Fibroblast of the aortic adventitia (primary cell): ENCODE measurements around the gene TXNRD3. TPM values are rescaled to one million over a fixed set of nuclear protein-coding genes. Genes with fewer than 3 reads are reported as not detected.

ENCODE experiments used
- DNase-seq: peaks from one replicate; pipeline ENCODE4 v3.0.0-alpha.2; 2010; ENCODE audit warnings: low read depth
- H3K4me3 ChIP-seq: 2 replicates; pipeline ENCODE4 v1.5.1; 2011; ENCODE audit warnings: low read depth, mild to moderate bottlenecking, control low read depth, low read length, moderate library complexity
- total RNA-seq: library from RNA; depleted of rRNA; stranded (reverse); fragments of >200 nt; gene quantifications from 2 replicates; pipeline ENCODE4 v1.2.3, GENCODE V29; 2012; ENCODE audit warnings: low replicate concordance
- TF ChIP-seq, protein P1 (sequence below): IDR thresholded peaks from 2 replicates; pipeline ENCODE4 v1.5.1; 2011; ENCODE audit warnings: mild to moderate bottlenecking, low read length, control low read depth, inconsistent platforms; ENCODE audit not compliant: insufficient read depth

The TXNRD3 gene
- total RNA-seq, 1 donor = 13.2 TPM

DNA sequence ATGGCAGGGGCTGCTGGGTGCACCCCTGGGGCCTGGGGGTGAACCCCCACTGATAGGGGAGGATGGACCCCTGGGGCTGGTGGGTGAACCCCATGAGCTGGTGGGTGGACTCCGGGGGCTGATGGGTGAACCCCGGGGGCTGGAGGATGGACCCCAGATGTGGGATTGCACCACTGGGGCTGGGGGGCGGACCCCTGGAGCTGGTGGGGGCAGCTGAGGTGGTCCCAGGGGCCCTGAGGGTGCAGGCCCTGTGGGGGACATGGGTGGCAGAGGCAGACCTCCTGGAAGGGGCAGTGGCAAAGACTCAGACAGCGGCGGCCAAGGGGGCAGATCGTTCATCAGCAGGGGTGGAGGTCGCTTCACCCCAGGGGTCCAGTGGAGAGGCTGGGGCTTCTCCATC lies 17.4 kb upstream of the TXNRD3 start:
- H3K4me3 ChIP-seq = no peak overlapping the region
- TF ChIP-seq, protein P1, sequence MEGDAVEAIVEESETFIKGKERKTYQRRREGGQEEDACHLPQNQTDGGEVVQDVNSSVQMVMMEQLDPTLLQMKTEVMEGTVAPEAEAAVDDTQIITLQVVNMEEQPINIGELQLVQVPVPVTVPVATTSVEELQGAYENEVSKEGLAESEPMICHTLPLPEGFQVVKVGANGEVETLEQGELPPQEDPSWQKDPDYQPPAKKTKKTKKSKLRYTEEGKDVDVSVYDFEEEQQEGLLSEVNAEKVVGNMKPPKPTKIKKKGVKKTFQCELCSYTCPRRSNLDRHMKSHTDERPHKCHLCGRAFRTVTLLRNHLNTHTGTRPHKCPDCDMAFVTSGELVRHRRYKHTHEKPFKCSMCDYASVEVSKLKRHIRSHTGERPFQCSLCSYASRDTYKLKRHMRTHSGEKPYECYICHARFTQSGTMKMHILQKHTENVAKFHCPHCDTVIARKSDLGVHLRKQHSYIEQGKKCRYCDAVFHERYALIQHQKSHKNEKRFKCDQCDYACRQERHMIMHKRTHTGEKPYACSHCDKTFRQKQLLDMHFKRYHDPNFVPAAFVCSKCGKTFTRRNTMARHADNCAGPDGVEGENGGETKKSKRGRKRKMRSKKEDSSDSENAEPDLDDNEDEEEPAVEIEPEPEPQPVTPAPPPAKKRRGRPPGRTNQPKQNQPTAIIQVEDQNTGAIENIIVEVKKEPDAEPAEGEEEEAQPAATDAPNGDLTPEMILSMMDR = no peak
- no peak for DNase-seq

DNA sequence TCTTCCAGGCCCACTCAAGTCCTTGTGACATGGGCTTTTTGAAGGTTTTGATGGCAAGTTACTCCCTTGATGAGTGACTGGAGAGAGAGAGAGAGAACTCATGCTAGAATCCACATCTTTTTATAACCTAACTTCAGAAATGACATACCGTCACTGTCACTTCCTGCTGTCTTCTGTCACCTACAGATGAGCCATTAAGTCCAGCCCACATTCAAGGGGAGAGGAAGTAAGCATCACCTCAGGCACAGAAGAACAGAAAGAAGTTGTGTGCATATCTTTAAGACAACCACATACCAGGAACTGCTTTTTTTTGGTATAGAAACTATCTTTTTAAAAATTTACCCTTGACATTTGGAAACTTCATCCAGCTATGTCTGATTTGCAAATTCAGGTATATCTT lies 16.6 kb upstream of the TXNRD3 start:
- TF ChIP-seq, protein P1 = no peak
- no peak for DNase-seq
- H3K4me3 ChIP-seq = no peak overlapping the region

DNA sequence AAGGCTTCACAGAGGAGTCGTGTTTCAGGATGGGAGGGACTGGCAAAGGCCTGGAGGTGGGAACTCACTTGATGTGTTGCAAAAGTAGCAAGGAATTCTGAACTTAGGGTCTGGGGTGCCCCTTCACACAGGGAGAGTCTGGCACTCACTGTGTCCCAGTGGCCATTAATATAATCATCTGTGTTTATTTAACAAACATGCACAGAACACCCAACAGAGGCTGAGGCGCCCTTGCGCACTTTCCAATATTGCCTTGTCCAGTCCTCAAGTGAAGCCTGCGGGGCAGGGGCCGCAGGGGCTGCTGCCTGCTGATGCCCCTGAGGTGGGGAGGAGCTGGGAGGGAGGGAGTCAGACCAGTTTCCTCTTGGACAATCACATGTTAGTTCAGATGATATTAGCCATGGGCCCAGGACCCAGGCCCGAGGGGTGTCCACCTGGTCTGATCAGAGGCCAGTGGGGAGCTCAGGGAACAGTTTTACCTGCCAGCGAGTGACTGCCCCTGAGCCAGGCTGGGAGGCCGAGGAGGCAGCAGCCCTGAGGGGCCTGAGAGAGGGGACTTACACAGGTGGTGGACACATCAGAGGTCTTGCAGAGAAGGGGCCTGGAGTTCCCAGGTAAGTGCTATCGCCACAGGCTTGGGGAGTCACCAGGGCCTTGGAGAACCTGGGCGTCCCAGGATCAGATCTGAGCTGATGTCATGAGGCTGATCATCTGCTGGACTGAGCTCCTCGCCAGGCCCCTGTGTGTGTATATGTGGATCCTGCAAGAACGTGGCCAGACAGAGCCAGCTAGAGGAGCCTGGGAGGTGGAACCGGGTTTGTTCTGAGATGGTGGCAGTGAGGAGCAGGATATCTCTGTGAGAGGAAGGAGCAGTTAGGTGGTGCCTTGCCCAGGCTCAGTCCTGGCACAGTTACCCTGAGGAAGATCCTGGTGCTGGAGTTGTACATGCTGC lies 13.8 kb upstream of the TXNRD3 start:
- no peak for DNase-seq
- TF ChIP-seq, protein P1 = no peak
- H3K4me3 ChIP-seq = no peak overlapping the region

DNA sequence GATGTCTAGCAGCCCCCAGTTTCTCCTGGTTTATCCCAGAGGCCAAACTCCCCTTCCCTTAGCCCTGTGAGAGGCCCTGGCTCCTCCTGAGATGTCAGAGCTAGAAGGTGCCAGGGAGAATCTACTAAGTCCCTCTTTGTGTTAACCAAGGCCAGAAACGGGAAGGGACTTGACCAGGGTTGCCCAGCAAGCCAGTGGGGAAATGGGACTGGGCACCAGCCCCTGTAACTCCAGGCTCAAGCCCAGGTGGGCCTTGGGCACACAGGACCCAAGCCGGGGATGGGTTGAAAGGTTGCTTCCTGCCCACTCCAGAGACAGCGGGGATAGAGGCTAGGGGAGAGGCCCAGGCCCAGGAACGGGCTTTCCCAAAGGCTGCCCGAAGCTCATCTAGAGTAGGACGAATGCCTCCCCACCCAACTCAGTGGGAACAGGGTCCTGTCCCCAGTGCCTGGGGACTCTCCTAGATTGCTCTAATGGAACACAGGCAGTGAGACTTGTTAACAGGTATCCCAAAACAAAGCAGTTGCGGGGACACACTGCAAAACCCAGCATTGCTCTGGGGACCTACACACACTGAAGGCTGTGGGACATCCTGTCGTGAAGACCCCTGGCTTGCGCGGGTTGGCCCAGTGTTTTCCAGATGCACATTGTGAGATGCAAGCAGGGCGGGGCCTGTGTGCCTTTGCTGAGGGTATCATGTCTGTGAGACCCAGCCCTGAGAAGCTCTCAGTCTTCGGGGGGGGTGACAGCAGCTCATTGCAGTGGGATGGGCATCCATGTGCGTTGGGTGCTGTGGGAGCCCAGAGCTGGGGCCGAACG lies 12.9 kb upstream of the TXNRD3 start:
- H3K4me3 ChIP-seq = no peak overlapping the region
- DNase-seq = no peak
- TF ChIP-seq, protein P1 = no peak

DNA sequence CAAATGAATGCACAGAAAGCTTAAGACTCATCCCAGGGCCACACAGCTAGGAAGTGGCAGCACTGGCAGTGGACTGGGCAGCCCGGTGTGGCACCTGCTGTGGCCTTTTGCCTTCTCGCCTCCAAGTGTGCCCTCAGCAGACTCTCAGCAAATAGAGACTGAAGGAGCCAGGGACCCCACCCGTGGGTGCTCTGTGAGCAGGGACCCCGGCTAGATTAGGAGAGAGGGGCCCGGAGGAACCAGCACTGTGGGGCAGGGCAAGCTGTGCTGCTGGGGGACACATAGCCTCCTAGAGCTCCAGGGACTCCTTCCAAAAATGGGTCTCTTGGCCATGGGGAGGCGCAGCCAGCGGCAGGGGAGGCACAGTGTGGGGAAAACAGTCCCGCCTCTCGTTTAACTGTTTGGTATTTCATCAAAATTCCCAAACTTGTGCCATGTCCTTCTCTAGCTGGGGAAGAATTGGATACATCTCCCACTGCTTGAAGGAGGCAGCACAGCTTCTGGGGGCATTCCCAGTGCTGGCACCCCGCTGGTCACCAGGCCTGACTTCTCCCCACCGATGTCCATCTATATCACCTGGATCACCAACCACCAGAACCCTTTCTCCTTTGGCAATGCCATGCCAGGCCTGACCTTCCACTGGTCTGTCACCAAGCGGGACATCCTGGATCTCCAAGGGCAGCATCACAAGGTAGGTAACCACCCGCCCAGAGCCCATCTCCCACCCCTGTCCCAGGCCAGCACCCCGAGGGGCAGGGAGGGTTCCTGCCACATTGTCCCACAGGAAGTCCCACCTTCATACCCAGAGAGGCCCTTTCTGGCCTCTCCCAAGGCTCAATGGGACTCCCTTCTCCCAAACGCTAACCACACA lies 12.0 kb upstream of the TXNRD3 start:
- TF ChIP-seq, protein P1 = no peak
- H3K4me3 ChIP-seq = no peak overlapping the region
- no peak for DNase-seq
